Neural progenitor cell (in vitro differentiated cells): ENCODE results near the gene CARD11. TPM values are rescaled to one million over a fixed set of nuclear protein-coding genes. Genes with fewer than 3 reads are reported as not detected.

Source experiments
- DNase-seq: peaks from one replicate; pipeline ENCODE4 v3.0.0-alpha.2; 2016; ENCODE audit warnings: low spot score
- H2AFZ ChIP-seq: fragments of 200-600 bp; sonication (generic); replicated peaks from 2 replicates; pipeline ENCODE4 v1.6.1; 2016; ENCODE audit warnings: antibody characterized with exemption
- H3F3A ChIP-seq: fragments of 200-600 bp; sonication (generic); 2 replicates; pipeline ENCODE4 v1.6.1; 2016; ENCODE audit warnings: antibody characterized with exemption, low read depth
- H3K27ac ChIP-seq: fragments of 200-600 bp; sonication (generic); 2 replicates; pipeline ENCODE4 v1.5.1; 2016; ENCODE audit warnings: mild to moderate bottlenecking
- H3K27me3 ChIP-seq: fragments of 200-600 bp; sonication (generic); 2 replicates; pipeline ENCODE4 v1.6.1; 2016; ENCODE audit warnings: mild to moderate bottlenecking, moderate library complexity
- H3K36me3 ChIP-seq: fragments of 200-600 bp; sonication (generic); 2 replicates; pipeline ENCODE4 v1.5.1; 2016
- H3K4me1 ChIP-seq: fragments of 200-600 bp; sonication (generic); 2 replicates; pipeline ENCODE4 v1.6.1; 2016; ENCODE audit warnings: mixed run types
- H3K4me2 ChIP-seq: fragments of 200-600 bp; sonication (generic); 2 replicates; pipeline ENCODE4 v1.6.1; 2016
- H3K4me3 ChIP-seq: fragments of 200-600 bp; sonication (generic); 2 replicates; pipeline ENCODE4 v1.5.1; 2016
- H3K79me2 ChIP-seq: fragments of 200-600 bp; sonication (generic); 2 replicates; pipeline ENCODE4 v1.6.1; 2016; ENCODE audit warnings: low read depth
- H3K9ac ChIP-seq: fragments of 200-600 bp; sonication (generic); 2 replicates; pipeline ENCODE4 v1.6.1; 2016
- H3K9me3 ChIP-seq: fragments of 200-600 bp; sonication (generic); 2 replicates; pipeline ENCODE4 v1.5.1; 2016; ENCODE audit warnings: low read depth
- H4K20me1 ChIP-seq: fragments of 200-600 bp; sonication (generic); 2 replicates; pipeline ENCODE4 v1.6.1; 2016; ENCODE audit warnings: low read depth
- H3K27ac Mint-ChIP-seq: 3 replicates; pipeline ENCODE4 v1.8.0; 2021; ENCODE audit warnings: mixed read lengths
- H3K27me3 Mint-ChIP-seq: 2 replicates; pipeline ENCODE4 v1.8.0; 2022; ENCODE audit warnings: low read depth, mild to moderate bottlenecking, inconsistent platforms, moderate library complexity, mixed read lengths; ENCODE audit not compliant: insufficient read depth
- H3K36me3 Mint-ChIP-seq: 3 replicates; pipeline ENCODE4 v1.8.0; 2021; ENCODE audit warnings: mixed read lengths
- H3K4me1 Mint-ChIP-seq: 3 replicates; pipeline ENCODE4 v1.8.0; 2021; ENCODE audit warnings: mixed read lengths
- H3K4me3 Mint-ChIP-seq: 3 replicates; pipeline ENCODE4 v1.8.0; 2021; ENCODE audit warnings: mild to moderate bottlenecking, moderate library complexity, mixed read lengths
- H3K9me3 Mint-ChIP-seq: 3 replicates; pipeline ENCODE4 v1.8.0; 2020; ENCODE audit warnings: mixed read lengths
- EZH2 ChIP-seq: fragments of 200-600 bp; sonication (generic); IDR thresholded peaks from 2 replicates; pipeline ENCODE4 v1.6.1; 2017; ENCODE audit warnings: antibody characterized with exemption, mild to moderate bottlenecking, moderate library complexity
- EZH2phosphoT487 ChIP-seq: fragments of 200-600 bp; sonication (generic); IDR thresholded peaks from 2 replicates; pipeline ENCODE4 v1.6.1; 2017; ENCODE audit warnings: antibody characterized with exemption
- total RNA-seq: library from RNA; depleted of rRNA; stranded (reverse); fragments of >200 nt; gene quantifications from 2 replicates; pipeline ENCODE4 v1.2.3, GENCODE V29; 2015; ENCODE audit warnings: low replicate concordance
- TF ChIP-seq, protein P1 (sequence below): fragments of 200-600 bp; sonication (generic); IDR thresholded peaks from 2 replicates; pipeline ENCODE4 v1.5.1; 2017; ENCODE audit warnings: antibody characterized with exemption, mild to moderate bottlenecking

The CARD11 gene
- total RNA-seq, 1 donor from 2014 or later: 0.75 TPM

DNA sequence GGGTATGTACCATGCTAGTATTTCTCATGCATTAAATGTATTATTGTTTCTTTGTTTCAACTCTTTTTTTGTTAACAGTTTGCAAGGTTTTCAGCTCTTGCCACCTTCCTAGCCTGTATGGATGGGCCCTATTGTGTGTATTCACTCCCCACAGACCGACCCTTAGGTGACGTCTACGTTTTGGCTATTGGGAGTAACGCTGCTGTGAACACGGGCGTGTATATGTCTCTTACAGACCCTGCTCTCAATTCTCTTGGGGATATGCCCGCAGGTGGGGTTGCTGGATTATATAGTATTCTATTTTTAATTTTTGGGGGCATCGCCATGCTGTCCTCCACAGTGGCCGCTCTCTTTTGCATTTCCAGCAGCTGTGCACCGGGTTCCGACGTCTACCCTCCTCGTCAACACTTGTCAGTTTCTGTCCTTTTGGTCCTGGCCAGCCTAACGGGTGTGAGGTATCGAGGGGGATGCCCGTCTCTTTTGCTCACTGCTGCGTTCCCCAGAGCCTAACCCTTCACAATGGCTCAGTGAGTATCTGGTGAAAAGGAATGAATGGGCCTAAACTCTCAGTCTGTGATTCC is 135.5 kb downstream of the CARD11 start:
- Histone ChIP-seq H3K9ac (no peak overlapping the region), H4K20me1 (no peaks in the 10 kb centered on the region), H3K27me3 (no peaks in the 10 kb centered on the region), H3K79me2 (no peaks in the 10 kb centered on the region), H3K9me3 (no peaks in the 10 kb centered on the region), H3K4me2 (no peak overlapping the region), H3K36me3 (no peaks in the 10 kb centered on the region), H3K4me1 (no peaks in the 10 kb centered on the region), H3F3A (no peaks in the 10 kb centered on the region), H3K27ac (no peak overlapping the region), H3K4me3 (no peak overlapping the region), H2AFZ (no peak overlapping the region)
- DNase-seq: no peak
- TF ChIP-seq EZH2phosphoT487: no peak
- TF ChIP-seq, protein P1, sequence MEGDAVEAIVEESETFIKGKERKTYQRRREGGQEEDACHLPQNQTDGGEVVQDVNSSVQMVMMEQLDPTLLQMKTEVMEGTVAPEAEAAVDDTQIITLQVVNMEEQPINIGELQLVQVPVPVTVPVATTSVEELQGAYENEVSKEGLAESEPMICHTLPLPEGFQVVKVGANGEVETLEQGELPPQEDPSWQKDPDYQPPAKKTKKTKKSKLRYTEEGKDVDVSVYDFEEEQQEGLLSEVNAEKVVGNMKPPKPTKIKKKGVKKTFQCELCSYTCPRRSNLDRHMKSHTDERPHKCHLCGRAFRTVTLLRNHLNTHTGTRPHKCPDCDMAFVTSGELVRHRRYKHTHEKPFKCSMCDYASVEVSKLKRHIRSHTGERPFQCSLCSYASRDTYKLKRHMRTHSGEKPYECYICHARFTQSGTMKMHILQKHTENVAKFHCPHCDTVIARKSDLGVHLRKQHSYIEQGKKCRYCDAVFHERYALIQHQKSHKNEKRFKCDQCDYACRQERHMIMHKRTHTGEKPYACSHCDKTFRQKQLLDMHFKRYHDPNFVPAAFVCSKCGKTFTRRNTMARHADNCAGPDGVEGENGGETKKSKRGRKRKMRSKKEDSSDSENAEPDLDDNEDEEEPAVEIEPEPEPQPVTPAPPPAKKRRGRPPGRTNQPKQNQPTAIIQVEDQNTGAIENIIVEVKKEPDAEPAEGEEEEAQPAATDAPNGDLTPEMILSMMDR: no peak
- no peak for TF ChIP-seq EZH2
- Mint-ChIP-seq H3K27ac (no peak overlapping the region), H3K9me3 (peaks cover 2% of the 10 kb centered on the region), H3K36me3 (no peaks in the 10 kb centered on the region), H3K27me3 (peaks cover 6% of the 10 kb centered on the region), H3K4me1 (peaks cover 9% of the 10 kb centered on the region), H3K4me3 (no peak overlapping the region)

DNA sequence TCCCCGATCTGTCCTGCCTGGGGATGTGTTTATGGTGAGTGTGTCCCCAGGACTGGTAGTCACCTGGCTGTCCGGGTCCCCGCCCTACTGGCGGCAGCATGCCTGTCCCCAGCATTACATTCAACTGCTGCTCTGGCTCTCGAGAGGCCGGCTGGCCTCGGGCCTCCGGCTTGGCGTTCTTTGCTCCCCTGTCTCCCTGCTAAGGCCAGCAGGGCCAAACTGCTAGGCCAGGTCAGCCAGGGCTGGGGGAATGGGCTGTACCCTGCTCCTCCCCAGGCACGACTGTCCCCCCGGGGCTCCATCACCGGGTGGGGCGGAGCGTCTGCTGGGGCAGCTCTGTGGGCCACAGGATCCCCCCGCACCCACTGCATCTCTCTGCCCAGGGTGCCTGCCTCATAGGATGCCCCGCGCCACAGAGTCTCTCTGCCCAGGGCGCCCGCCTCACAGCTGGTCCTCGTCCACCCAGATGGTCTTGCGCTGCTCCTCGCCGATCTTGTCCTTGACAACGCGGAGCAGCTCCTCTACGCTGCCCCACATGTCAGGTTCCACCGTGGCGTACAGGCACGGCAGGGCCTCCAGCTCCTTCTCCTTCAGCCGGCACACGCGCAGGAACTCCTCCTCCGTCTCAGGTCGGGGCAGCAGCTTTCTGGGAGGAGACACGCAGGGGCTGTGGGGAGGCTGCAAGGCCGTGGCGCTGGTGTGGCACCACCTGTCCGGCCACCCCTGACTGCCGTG is 137.3 kb downstream of the CARD11 start:
- no peak overlapping the region for H3K4me2 ChIP-seq
- H4K20me1 ChIP-seq: no peaks in the 10 kb centered on the region
- H3K79me2 ChIP-seq: no peaks in the 10 kb centered on the region
- no peak overlapping the region for H3K4me3 ChIP-seq
- H3F3A ChIP-seq: no peaks in the 10 kb centered on the region
- no peaks in the 10 kb centered on the region for H3K9me3 ChIP-seq
- no peaks in the 10 kb centered on the region for H3K36me3 ChIP-seq
- DNase-seq: no peak
- TF ChIP-seq EZH2: no peak
- TF ChIP-seq EZH2phosphoT487: no peak
- TF ChIP-seq, protein P1: no peak
- H3K4me1 ChIP-seq: no peaks in the 10 kb centered on the region
- Mint-ChIP-seq H3K27me3 (peaks cover 4% of the 10 kb centered on the region), H3K36me3 (no peaks in the 10 kb centered on the region), H3K4me1 (peaks cover 7% of the 10 kb centered on the region), H3K27ac (no peak overlapping the region), H3K4me3 (no peak overlapping the region), H3K9me3 (no peaks in the 10 kb centered on the region)
- no peaks in the 10 kb centered on the region for H3K27me3 ChIP-seq
- no peak overlapping the region for H3K9ac ChIP-seq
- no peak overlapping the region for H3K27ac ChIP-seq
- H2AFZ ChIP-seq: no peak overlapping the region

DNA sequence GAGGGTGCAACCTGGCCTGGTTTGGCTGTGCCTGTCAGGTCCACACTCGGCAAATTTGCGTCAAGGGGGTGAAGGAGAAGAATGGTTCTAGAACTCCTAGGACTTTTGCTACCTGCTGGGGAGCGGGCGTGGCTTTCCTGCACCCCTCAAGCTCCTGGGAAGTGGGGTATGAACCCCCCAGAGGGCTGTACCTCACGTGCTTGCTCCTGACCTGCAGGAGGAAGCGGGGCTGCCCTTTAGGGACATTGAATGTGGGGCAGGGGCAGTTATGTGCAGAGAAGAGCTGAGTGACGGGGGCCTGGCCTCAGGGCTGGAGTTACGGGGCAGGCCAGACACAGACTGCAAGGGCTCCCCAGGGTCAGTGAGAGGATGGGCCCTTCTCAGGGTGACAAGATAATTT is 138.2 kb downstream of the CARD11 start:
- Histone ChIP-seq H3K27me3 (no peaks in the 10 kb centered on the region), H2AFZ (no peak overlapping the region), H3K4me1 (no peaks in the 10 kb centered on the region), H3F3A (no peaks in the 10 kb centered on the region), H3K79me2 (no peaks in the 10 kb centered on the region), H3K4me3 (no peak overlapping the region), H3K36me3 (no peaks in the 10 kb centered on the region), H3K4me2 (no peak overlapping the region), H3K9ac (no peak overlapping the region), H4K20me1 (no peaks in the 10 kb centered on the region), H3K9me3 (no peaks in the 10 kb centered on the region), H3K27ac (no peak overlapping the region)
- Mint-ChIP-seq H3K27ac (peak overlapping the region; percentile 82), H3K27me3 (peaks cover 4% of the 10 kb centered on the region), H3K9me3 (no peaks in the 10 kb centered on the region), H3K4me3 (no peak overlapping the region), H3K36me3 (no peaks in the 10 kb centered on the region), H3K4me1 (peaks cover 4% of the 10 kb centered on the region)
- TF ChIP-seq, protein P1: no peak
- TF ChIP-seq EZH2phosphoT487 (no peak), EZH2 (no peak)
- no peak for DNase-seq
